Measurements from ENCODE around the gene SYS1.

DNA sequence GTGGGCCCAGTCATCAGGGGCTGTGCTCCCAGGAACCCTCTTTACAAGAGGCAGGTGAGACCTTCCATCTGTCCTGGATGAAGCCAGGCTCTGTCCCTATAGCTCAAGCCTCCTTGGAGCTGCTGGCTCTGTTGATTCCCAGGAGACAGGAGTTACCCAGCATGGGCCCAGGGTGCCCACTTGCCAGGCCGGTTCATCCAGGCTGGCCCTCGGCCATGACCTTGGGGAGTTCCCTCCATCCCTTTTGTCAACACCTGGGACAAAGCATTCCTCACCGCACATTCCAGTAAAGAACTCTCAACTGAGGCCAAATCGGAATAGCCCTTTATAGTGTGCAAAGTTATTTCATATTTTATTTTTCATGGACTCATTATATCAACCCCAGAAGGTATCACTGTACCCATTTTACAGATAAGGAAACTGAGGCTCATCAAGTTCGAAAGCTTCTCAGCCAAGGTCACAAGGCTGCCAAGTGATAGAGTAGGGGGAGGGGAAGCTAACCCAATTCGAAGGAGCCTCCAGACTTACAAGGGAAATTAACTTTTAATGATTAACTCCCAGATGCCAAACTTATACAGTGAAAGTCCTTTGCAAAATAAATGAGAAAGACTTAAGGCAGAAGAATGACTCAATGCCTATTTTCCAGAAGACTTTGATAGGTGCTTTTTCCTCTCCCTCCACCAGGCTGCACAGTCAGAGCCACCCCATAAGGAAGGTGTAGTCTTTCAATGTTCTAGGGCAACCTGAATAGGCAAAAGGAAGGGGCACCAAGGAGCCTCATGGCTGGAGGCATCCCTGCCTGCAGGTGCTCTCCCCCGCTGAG is 33.2 kb upstream of the SYS1 start:
- TF ChIP-seq, protein P1, sequence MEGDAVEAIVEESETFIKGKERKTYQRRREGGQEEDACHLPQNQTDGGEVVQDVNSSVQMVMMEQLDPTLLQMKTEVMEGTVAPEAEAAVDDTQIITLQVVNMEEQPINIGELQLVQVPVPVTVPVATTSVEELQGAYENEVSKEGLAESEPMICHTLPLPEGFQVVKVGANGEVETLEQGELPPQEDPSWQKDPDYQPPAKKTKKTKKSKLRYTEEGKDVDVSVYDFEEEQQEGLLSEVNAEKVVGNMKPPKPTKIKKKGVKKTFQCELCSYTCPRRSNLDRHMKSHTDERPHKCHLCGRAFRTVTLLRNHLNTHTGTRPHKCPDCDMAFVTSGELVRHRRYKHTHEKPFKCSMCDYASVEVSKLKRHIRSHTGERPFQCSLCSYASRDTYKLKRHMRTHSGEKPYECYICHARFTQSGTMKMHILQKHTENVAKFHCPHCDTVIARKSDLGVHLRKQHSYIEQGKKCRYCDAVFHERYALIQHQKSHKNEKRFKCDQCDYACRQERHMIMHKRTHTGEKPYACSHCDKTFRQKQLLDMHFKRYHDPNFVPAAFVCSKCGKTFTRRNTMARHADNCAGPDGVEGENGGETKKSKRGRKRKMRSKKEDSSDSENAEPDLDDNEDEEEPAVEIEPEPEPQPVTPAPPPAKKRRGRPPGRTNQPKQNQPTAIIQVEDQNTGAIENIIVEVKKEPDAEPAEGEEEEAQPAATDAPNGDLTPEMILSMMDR (IDR thresholded peaks at IDR 0.05; ENCODE audit: low read depth, low read length, poor library complexity, severe bottlenecking), result no peak
- no peak for TF ChIP-seq EZH2phosphoT487 (IDR thresholded peaks at IDR 0.05; ENCODE audit: borderline replicate concordance, low read length)
